WI38 (cell line): ENCODE measurements around the gene PTDSS2.

Experiments used
- H3K4me3 ChIP-seq: 2 replicates; pipeline ENCODE4 v1.5.1; 2011; ENCODE audit warnings: low read depth, mild to moderate bottlenecking, control low read depth, low read length
- TF ChIP-seq, protein P1 (sequence below): IDR thresholded peaks from 2 replicates; pipeline ENCODE4 v1.5.1; 2012; ENCODE audit warnings: low read depth, mild to moderate bottlenecking, control low read depth, low read length

Gene PTDSS2

DNA sequence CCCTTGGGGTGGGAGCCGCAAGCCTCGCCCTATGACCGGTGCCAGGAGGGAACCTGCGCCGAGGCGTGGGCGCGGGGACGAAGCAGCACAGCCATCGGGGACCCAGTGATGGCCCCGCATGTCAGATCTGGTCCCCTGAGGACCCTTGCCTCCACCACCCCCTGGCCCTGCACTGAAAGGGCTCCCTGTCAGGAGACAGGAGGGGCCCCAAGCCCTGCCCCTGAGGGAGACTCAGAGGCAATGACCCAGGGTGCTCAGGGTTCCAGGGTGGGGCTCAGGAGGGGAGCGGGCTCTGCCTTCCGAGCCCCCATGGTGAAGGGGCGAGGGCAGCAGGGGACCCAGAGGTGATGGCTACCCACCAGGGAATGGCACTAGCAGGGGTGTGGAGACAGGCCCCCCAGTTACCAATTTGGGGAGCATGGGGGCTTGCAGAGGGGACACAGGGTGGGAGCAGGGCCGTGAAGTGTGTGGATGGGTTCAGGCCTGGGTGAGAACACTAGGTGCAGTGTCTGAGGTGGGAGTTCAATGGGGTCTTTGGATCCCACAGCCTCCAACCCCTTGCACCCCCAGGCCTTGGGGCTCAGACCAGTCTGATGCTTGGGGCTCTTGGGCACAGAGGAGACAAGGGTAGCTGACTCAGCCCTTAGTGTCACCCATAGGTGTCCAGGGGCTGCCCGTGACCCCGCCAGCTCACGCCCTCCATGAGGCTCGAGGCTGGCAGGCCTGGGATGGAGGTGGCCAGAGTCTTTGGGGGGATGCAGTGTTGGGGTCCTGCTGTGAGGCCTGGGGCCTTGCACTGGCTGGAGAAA, 87.7 kb downstream of the PTDSS2 start:
- TF ChIP-seq, protein P1, sequence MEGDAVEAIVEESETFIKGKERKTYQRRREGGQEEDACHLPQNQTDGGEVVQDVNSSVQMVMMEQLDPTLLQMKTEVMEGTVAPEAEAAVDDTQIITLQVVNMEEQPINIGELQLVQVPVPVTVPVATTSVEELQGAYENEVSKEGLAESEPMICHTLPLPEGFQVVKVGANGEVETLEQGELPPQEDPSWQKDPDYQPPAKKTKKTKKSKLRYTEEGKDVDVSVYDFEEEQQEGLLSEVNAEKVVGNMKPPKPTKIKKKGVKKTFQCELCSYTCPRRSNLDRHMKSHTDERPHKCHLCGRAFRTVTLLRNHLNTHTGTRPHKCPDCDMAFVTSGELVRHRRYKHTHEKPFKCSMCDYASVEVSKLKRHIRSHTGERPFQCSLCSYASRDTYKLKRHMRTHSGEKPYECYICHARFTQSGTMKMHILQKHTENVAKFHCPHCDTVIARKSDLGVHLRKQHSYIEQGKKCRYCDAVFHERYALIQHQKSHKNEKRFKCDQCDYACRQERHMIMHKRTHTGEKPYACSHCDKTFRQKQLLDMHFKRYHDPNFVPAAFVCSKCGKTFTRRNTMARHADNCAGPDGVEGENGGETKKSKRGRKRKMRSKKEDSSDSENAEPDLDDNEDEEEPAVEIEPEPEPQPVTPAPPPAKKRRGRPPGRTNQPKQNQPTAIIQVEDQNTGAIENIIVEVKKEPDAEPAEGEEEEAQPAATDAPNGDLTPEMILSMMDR = no peak
- H3K4me3 ChIP-seq = peak overlapping the region; percentile 60

GRCh38 chr11:538431-539051, 88.5 kb downstream of the PTDSS2 start:
- TF ChIP-seq, protein P1 = no peak
- no peak overlapping the region for H3K4me3 ChIP-seq

DNA sequence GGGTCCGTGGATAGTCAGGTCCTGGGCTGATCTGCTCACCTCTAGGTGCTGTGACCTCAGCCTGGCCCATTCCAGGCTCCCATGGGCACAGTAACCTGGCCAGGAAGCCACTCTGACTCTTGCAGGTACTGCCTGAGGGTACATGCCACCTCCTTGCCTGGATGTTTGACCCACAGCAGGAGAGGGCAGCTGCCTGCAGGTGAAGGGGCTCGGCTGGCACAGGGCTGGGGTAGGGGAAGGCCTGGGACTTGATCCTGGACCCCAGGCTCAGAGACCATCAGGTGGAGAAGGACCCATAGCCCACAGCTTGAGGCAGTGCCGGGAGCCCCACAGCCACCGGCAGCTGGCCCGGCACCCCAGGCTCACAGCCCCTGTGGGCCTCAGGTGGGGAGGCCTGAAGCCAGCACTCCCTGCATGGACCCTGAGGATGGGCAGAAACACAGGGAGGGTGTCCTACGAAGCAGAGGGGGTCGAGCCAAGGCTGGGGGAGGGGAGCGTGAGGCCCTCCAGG, 89.9 kb downstream of the PTDSS2 start:
- H3K4me3 ChIP-seq = no peak overlapping the region
- TF ChIP-seq, protein P1 = no peak
